CD4-positive, alpha-beta T cell (primary cell): ENCODE results near the gene BTRC. TPM values are rescaled to one million over a fixed set of nuclear protein-coding genes. Genes with fewer than 3 reads are reported as not detected.

Experiments
- ATAC-seq: fragments of 200-7000 bp; cut with Tn5 transposase; one replicate; pipeline ENCODE4 v1.10.0; 2022; ENCODE audit warnings: mild to moderate bottlenecking; ENCODE audit not compliant: poor library complexity
- CTCF ChIA-PET: fragments of 350-600 bp; sonication (Branson Sonifier 250); formaldehyde crosslinking; loops from one replicate; lab custom pipeline; 2021; ENCODE audit warnings: antibody characterized with exemption, inconsistent platforms; lab: Charles Lee
- POLR2A ChIA-PET: fragments of 350-600 bp; sonication (Branson Sonifier 250); formaldehyde crosslinking; loops from one replicate; lab custom pipeline; 2021; ENCODE audit warnings: antibody characterized with exemption, inconsistent platforms; lab: Charles Lee
- DNase-seq, 14 experiments: peaks; one replicate each; pipeline ENCODE4 v3.0.0-alpha.2; 2013 to 2020; ENCODE audit warnings: mixed read lengths in 2 of 14
- H3K27ac ChIP-seq, 2 donors: one replicate each; pipeline versions ENCODE4 v1.5.1 to v1.7.0; 2013; ENCODE audit warnings: low read length in 2 of 2, low read depth in 1 of 2, mild to moderate bottlenecking in 1 of 2
- H3K27me3 ChIP-seq, 2 experiments: 1 replicate in 1 of 2; 2 replicates in 1 of 2; pipeline versions ENCODE4 v1.6.1 to v1.7.0; 2013; ENCODE audit warnings: low read length in 2 of 2, control low read depth in 1 of 2, mild to moderate bottlenecking in 1 of 2, moderate library complexity in 1 of 2; ENCODE audit not compliant: insufficient read depth in 2 of 2, control insufficient read depth in 1 of 2
- H3K36me3 ChIP-seq: one replicate; pipeline ENCODE4 v1.6.1; 2013; ENCODE audit warnings: low read length, control low read depth; ENCODE audit not compliant: insufficient read depth
- H3K4me1 ChIP-seq: one replicate; pipeline ENCODE4 v1.6.1; 2013; ENCODE audit warnings: low read length, control low read depth; ENCODE audit not compliant: insufficient read depth
- H3K4me3 ChIP-seq: one replicate; pipeline ENCODE4 v1.5.1; 2013; ENCODE audit warnings: mild to moderate bottlenecking, low read length, moderate library complexity
- H3K9me3 ChIP-seq, 2 experiments: 1 replicate in 1 of 2; 2 replicates in 1 of 2; pipeline versions ENCODE4 v1.6.1 to v1.7.0; 2013; ENCODE audit warnings: low read length in 2 of 2, mild to moderate bottlenecking in 2 of 2, control low read depth in 1 of 2, moderate library complexity in 1 of 2; ENCODE audit not compliant: control insufficient read depth in 1 of 2, insufficient read depth in 1 of 2
- H3K27ac Mint-ChIP-seq: one replicate; pipeline ENCODE4 v1.8.0; 2020; ENCODE audit warnings: mixed read lengths
- H3K27me3 Mint-ChIP-seq: one replicate; pipeline ENCODE4 v1.8.0; 2021; ENCODE audit warnings: mixed read lengths
- H3K36me3 Mint-ChIP-seq: one replicate; pipeline ENCODE4 v1.8.0; 2021; ENCODE audit warnings: low read depth, mixed read lengths
- H3K4me1 Mint-ChIP-seq: one replicate; pipeline ENCODE4 v1.8.0; 2021; ENCODE audit warnings: low read depth, mixed read lengths
- H3K4me3 Mint-ChIP-seq: one replicate; pipeline ENCODE4 v1.8.0; 2020; ENCODE audit warnings: mild to moderate bottlenecking, mixed read lengths
- H3K9me3 Mint-ChIP-seq: one replicate; pipeline ENCODE4 v1.8.0; 2020; ENCODE audit warnings: mixed read lengths
- intact Hi-C, 2 experiments: fragments of 100-400 bp; cut with DNase I in 1 of 2; cut with micrococcal nuclease in 1 of 2; formaldehyde crosslinking; loops; one replicate each; pipeline versions ENCODE4 v1.15.1 to v1.9.0; 2023 to 2025; cut with DNase I, micrococcal nuclease
- total RNA-seq, 174 experiments: library from RNA in 2 of 174; stranded (reverse) in 2 of 174; gene quantifications; one replicate each; pipeline ENCODE4 v1.2.3 and lab custom pipeline; 2021 to 2026
- TF ChIP-seq, protein P1 (sequence below): fragments of 200-600 bp; IDR thresholded peaks from one replicate; pipeline ENCODE4 v1.8.0; 2022; ENCODE audit warnings: antibody characterized with exemption, mild to moderate bottlenecking

The BTRC gene
- total RNA-seq, 2 experiments from 2014 or later, result 13.1 to 13.2 TPM

DNA sequence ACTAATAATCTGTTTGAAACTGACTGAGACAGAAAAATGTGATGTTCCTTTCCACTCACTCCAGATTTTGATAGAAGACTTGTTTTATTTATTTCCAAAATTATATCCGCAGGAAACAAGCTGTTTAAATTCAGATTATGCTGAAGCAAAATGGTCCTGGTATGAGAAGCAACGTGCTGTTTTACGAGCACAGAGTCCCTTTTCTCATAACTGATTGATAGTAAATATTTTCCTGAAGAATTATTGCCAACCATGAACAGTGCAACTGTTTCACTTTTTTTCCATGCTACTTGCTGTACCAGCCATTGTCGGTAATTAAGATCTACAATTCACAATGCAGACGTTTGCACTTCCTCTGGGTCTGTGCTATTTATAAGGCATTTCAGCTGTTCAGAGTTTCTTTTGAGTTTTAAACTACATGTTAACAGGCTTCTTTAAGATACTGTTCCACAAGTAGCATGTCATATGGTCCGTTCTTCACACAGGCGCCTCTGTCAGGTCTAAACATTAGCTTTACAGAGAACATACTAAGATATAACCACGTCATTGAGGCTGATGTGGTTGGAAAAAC is 130.3 kb downstream of the BTRC start:
- POLR2A ChIA-PET, result interaction anchor here (0.7 kb wide), 1 partner anchor 129 kb away, joined by 4 read pairs; no protein-coding TSS in a partner anchor
- Histone ChIP-seq H3K27ac (no peak overlapping the region), H3K9me3 (no peaks in the 10 kb centered on the region), H3K4me1 (no peaks in the 10 kb centered on the region), H3K4me3 (no peak overlapping the region), H3K27me3 (no peaks in the 10 kb centered on the region), H3K36me3 (peaks cover 7% of the 10 kb centered on the region)
- H3K27ac Mint-ChIP-seq, result no peak overlapping the region
- ATAC-seq, result no peak
- no peak for DNase-seq
- H3K9me3 Mint-ChIP-seq, result no peaks in the 10 kb centered on the region
- CTCF ChIA-PET, result interaction anchor here (0.7 kb wide), 1 partner anchor 16 kb away, joined by 3 read pairs; no protein-coding TSS in a partner anchor
- no peaks in the 10 kb centered on the region for H3K27me3 Mint-ChIP-seq
- H3K36me3 Mint-ChIP-seq, result peaks cover 33% of the 10 kb centered on the region
- intact Hi-C loops, result no loop called here
- TF ChIP-seq, protein P1, sequence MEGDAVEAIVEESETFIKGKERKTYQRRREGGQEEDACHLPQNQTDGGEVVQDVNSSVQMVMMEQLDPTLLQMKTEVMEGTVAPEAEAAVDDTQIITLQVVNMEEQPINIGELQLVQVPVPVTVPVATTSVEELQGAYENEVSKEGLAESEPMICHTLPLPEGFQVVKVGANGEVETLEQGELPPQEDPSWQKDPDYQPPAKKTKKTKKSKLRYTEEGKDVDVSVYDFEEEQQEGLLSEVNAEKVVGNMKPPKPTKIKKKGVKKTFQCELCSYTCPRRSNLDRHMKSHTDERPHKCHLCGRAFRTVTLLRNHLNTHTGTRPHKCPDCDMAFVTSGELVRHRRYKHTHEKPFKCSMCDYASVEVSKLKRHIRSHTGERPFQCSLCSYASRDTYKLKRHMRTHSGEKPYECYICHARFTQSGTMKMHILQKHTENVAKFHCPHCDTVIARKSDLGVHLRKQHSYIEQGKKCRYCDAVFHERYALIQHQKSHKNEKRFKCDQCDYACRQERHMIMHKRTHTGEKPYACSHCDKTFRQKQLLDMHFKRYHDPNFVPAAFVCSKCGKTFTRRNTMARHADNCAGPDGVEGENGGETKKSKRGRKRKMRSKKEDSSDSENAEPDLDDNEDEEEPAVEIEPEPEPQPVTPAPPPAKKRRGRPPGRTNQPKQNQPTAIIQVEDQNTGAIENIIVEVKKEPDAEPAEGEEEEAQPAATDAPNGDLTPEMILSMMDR, result no peak
- H3K4me1 Mint-ChIP-seq, result peaks cover 7% of the 10 kb centered on the region
- no peak overlapping the region for H3K4me3 Mint-ChIP-seq

- H3K4me1 ChIP-seq, result no peaks in the 10 kb centered on the region
- ChIA-PET CTCF (no interaction called here), POLR2A (no interaction called here)
- Mint-ChIP-seq H3K4me1 (peaks cover 8% of the 10 kb centered on the region), H3K27me3 (no peaks in the 10 kb centered on the region), H3K27ac (no peak overlapping the region), H3K4me3 (no peak overlapping the region), H3K9me3 (no peaks in the 10 kb centered on the region), H3K36me3 (peaks cover 25% of the 10 kb centered on the region)
- ATAC-seq (no peak), DNase-seq (no peak)
- no peaks in the 10 kb centered on the region for H3K9me3 ChIP-seq
- TF ChIP-seq, protein P1, result no peak
- no peaks in the 10 kb centered on the region for H3K27me3 ChIP-seq
- H3K36me3 ChIP-seq, result peaks cover 7% of the 10 kb centered on the region
- intact Hi-C loops, result no loop called here
- H3K4me3 ChIP-seq, result no peak overlapping the region
- no peak overlapping the region for H3K27ac ChIP-seq
Observed at GRCh38 chr10:101485207-101485606, 131.2 kb downstream of the BTRC start.

DNA sequence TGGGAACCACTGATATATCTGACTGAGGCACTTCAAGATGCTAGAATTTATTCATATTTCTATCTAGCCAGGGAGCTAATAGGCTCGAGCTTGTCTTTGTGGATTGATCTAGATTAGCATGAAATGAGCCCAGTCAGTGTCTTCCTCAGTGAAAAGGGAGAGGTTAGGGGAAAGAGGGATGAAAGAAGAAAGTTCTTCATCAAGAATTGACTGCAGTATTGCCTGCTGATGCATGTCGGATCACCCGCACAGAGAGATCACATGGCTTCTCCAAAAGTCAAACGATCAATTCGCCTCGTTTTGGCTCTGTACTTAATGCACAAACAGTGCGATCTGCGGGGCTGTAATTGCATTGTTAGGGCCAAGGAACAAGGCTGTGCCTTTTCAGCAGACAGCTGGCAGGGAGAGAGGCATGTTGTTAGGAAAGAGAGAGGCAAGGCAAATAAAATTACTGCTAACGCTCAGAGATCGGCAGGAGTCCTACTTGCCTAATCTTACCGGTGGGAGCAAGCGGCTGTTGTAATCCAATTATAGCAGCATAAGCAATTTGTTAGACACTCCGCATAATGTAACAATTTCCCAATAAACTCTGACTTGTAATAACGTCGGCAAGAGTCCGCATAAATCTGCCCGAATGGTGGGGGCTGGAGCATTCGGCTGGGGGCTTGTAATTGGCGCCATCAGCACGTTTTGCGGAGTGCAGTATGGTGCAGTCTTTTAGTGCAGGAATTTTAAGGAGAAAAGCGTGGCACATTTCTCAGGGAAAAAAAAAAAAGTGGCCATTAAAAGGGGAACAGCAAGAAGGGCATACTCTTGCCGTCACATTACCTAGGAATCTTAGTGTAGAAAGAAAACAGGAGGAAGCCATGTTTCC is 132.0 kb downstream of the BTRC start:
- H3K4me1 ChIP-seq, result no peaks in the 10 kb centered on the region
- POLR2A ChIA-PET, result no interaction called here

More for the DNA sequence above, 132.0 kb downstream of the BTRC start:
- Mint-ChIP-seq H3K4me1 (peaks cover 13% of the 10 kb centered on the region), H3K9me3 (no peaks in the 10 kb centered on the region), H3K27me3 (no peaks in the 10 kb centered on the region), H3K4me3 (no peak overlapping the region), H3K27ac (no peak overlapping the region), H3K36me3 (peaks cover 26% of the 10 kb centered on the region)
- TF ChIP-seq, protein P1, result no peak
- Histone ChIP-seq H3K27me3 (no peaks in the 10 kb centered on the region), H3K27ac (no peak overlapping the region), H3K36me3 (peaks cover 7% of the 10 kb centered on the region), H3K4me3 (no peak overlapping the region), H3K9me3 (no peaks in the 10 kb centered on the region)
- DNase-seq (no peak), ATAC-seq (no peak)
- intact Hi-C loops, result no loop called here
- CTCF ChIA-PET, result no interaction called here
